Progenitor cell of endocrine pancreas (in vitro differentiated cells): ENCODE data around the gene GZF1. TPM values are rescaled to one million over a fixed set of nuclear protein-coding genes. Genes with fewer than 3 reads are reported as not detected.

Experiments
- DNase-seq: peaks from one replicate; pipeline ENCODE4 v3.0.0; 2021; ENCODE audit warnings: low spot score; ENCODE audit not compliant: unreplicated experiment
- H3K27ac Mint-ChIP-seq: 2 replicates; pipeline ENCODE4 v1.8.0; 2021; ENCODE audit warnings: mild to moderate bottlenecking, moderate library complexity, mixed read lengths
- H3K27me3 Mint-ChIP-seq: 2 replicates; pipeline ENCODE4 v1.8.0; 2021; ENCODE audit warnings: mixed read lengths
- H3K36me3 Mint-ChIP-seq: 2 replicates; pipeline ENCODE4 v1.8.0; 2022; ENCODE audit warnings: mixed read lengths; ENCODE audit not compliant: insufficient read depth
- H3K4me1 Mint-ChIP-seq: 2 replicates; pipeline ENCODE4 v1.8.0; 2021; ENCODE audit warnings: low read depth, mixed read lengths
- H3K4me3 Mint-ChIP-seq: 2 replicates; pipeline ENCODE4 v1.8.0; 2021; ENCODE audit warnings: low read depth, mild to moderate bottlenecking, moderate library complexity, mixed read lengths
- H3K9me3 Mint-ChIP-seq: 2 replicates; pipeline ENCODE4 v1.8.0; 2021; ENCODE audit warnings: low read depth, mixed read lengths
- total RNA-seq: library from RNA; stranded (reverse); gene quantifications from 2 replicates; pipeline ENCODE4 v1.2.1, GENCODE V29; 2021
- TF ChIP-seq, protein P1 (sequence below): fragments of 200-600 bp; sonication (generic); IDR thresholded peaks from one replicate; pipeline ENCODE4 v1.5.0; 2021; ENCODE audit warnings: antibody characterized with exemption, mild to moderate bottlenecking; ENCODE audit not compliant: unreplicated experiment

The GZF1 gene
- total RNA-seq, 1 donor from 2014 or later: 14.3 TPM

DNA sequence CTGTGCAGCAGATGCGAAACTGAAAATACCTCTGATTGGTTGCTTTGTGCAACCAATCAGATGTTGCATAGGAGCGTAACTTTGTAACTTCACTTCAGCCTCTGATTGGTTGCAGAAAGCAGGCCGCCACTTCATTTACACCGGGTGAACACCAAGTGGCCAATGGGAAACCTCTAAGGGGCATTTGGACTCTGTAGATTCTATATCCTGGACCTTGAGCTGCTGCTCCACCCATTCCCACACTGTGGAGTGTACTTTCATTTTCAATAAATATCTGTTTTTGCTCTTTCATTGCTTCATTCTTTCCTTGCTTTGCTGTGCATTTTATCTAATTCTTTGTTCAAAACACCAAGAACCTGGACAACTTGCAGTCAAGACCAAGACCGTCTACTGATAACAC, 25.5 kb upstream of the GZF1 start:
- Mint-ChIP-seq H3K27ac (no peak overlapping the region), H3K27me3 (peaks cover 27% of the 10 kb centered on the region), H3K36me3 (no peaks in the 10 kb centered on the region), H3K4me1 (no peaks in the 10 kb centered on the region), H3K4me3 (no peak overlapping the region), H3K9me3 (peaks cover 2% of the 10 kb centered on the region)
- DNase-seq: no peak
- TF ChIP-seq, protein P1, sequence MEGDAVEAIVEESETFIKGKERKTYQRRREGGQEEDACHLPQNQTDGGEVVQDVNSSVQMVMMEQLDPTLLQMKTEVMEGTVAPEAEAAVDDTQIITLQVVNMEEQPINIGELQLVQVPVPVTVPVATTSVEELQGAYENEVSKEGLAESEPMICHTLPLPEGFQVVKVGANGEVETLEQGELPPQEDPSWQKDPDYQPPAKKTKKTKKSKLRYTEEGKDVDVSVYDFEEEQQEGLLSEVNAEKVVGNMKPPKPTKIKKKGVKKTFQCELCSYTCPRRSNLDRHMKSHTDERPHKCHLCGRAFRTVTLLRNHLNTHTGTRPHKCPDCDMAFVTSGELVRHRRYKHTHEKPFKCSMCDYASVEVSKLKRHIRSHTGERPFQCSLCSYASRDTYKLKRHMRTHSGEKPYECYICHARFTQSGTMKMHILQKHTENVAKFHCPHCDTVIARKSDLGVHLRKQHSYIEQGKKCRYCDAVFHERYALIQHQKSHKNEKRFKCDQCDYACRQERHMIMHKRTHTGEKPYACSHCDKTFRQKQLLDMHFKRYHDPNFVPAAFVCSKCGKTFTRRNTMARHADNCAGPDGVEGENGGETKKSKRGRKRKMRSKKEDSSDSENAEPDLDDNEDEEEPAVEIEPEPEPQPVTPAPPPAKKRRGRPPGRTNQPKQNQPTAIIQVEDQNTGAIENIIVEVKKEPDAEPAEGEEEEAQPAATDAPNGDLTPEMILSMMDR: no peak

DNA sequence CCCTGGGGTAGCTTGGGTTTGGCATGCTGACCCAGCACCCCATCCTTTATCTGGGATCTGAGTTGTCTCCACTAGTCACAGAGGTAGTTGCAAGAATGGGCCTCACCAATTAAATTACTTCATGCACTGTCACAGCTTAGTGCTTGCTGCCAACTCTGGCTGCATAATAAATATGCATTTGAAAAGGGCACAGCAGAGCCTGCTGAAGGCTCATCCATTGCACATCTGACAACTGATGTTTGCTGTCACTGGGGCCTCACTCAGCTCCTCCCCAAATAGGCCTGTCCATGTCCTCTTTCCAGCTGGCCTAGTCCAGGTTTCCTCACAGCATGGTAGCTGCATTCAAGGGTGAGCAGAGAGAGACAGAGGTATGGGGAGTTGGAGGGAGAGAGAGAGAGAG, 24.7 kb upstream of the GZF1 start:
- no peaks in the 10 kb centered on the region for H3K36me3 Mint-ChIP-seq
- peaks cover 35% of the 10 kb centered on the region for H3K27me3 Mint-ChIP-seq
- DNase-seq: no peak

DNA sequence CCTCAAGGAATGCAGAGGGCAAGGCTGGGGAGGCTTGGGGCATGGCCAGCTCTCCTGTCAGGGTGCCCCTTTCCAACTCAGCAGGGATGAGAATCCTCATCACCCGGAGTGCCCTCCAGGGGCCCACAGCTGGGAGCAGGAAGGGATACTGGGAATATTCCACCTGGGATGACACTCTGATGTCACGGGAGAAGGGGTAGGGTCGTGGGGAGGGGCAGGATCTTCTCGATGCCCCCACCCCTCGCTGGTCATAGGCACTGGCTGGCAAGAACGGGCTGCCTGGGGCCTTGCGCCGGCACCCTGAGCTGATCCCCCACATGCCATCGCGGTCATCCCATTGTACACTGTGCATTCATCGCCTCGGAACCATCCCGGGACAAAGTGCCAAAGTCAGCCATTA, 22.0 kb upstream of the GZF1 start:
- Mint-ChIP-seq H3K4me1 (no peaks in the 10 kb centered on the region), H3K9me3 (no peaks in the 10 kb centered on the region), H3K27ac (no peak overlapping the region), H3K36me3 (no peaks in the 10 kb centered on the region), H3K27me3 (peaks cover 39% of the 10 kb centered on the region), H3K4me3 (no peak overlapping the region)
- TF ChIP-seq, protein P1: no peak
- no peak for DNase-seq

More for the DNA sequence above, 24.7 kb upstream of the GZF1 start:
- Mint-ChIP-seq H3K4me1 (no peaks in the 10 kb centered on the region), H3K4me3 (no peak overlapping the region), H3K9me3 (peaks cover 2% of the 10 kb centered on the region), H3K27ac (no peak overlapping the region)
- TF ChIP-seq, protein P1: no peak

DNA sequence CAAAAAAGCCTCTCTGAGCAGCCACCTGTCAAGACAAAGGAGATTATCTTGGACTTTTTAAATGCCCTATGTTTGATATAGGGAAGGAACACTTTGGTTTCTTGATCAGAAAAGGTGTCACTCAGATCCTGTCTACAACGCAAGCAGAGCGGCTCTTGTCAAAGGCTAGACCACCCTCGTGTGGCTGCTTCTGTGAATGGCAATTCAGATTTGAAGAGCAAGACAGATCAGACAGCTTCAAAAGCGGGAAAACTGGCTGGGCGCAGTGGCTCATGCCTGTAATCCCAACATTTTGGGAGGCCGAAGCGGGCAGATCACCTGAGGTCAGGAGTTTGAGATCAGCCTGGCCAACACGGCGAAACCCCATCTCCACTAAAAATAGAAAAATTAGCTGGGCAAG, 21.5 kb upstream of the GZF1 start:
- peak; percentile 39 for DNase-seq
- Mint-ChIP-seq H3K4me3 (no peak overlapping the region), H3K27me3 (peaks cover 39% of the 10 kb centered on the region), H3K36me3 (no peaks in the 10 kb centered on the region), H3K27ac (no peak overlapping the region), H3K4me1 (no peaks in the 10 kb centered on the region), H3K9me3 (no peaks in the 10 kb centered on the region)
- TF ChIP-seq, protein P1: peak; percentile 77

DNA sequence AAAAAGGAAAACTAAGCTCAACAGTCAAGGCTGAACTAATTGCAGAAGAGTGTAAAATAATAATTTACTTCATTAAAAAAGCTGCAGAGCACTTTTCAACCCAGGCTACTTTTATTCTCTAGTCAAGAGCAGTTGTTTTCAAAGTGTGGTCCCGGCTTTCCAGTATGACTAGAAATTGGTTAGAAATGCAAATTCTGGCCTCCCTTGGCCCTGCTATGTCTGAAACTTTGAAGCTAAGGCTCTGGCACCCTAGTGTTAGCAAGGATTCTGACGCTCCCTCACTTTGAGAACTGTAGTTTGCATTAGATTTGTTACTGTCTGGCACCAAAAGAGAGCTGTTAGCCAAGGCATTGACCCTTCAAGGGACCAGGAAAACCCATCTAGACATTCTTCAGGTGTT, 20.9 kb upstream of the GZF1 start:
- Mint-ChIP-seq H3K9me3 (no peaks in the 10 kb centered on the region), H3K27ac (no peak overlapping the region), H3K4me1 (no peaks in the 10 kb centered on the region), H3K4me3 (no peak overlapping the region), H3K36me3 (no peaks in the 10 kb centered on the region), H3K27me3 (peaks cover 39% of the 10 kb centered on the region)
- DNase-seq: no peak
- TF ChIP-seq, protein P1: no peak
